ENCODE measurements around the gene PSMG3.

- TF ChIP-seq CTCF (IDR thresholded peaks at IDR 0.05; ENCODE audit: low read length) = no peak
- no peak for TF ChIP-seq EZH2 (IDR thresholded peaks at IDR 0.05; ENCODE audit: borderline replicate concordance, low read length)
These were observed 48.6 kb upstream of the PSMG3 start for GRCh38 chr7:1618475-1618874.

All from OCI-LY1 (cell line).